BLaER1 treated with 17β-estradiol and CSF1 and Interleukin-3, amounts not matched to agents 10 nM and 100 nM (cell line): ENCODE results near the gene ETV7.
A peak's percentile ranks its signal among the peaks of the same experiment; 100 is the strongest.

ENCODE experiments used
- H3K27ac ChIP-seq, 11 experiments: shearing (Covaris generic); formaldehyde crosslinking; 2 replicates each; pipeline ENCODE4 v1.8.1; 2022
- H3K27me3 ChIP-seq, 11 experiments: shearing (Covaris generic); formaldehyde crosslinking; 2 replicates each; pipeline ENCODE4 v1.8.1; 2022
- H3K36me3 ChIP-seq, 11 experiments: shearing (Covaris generic); formaldehyde crosslinking; 2 replicates each; pipeline ENCODE4 v1.8.1; 2022
- H3K4me1 ChIP-seq, 10 experiments: shearing (Covaris generic); formaldehyde crosslinking; 2 replicates each; pipeline ENCODE4 v1.8.1; 2022
- H3K4me2 ChIP-seq, 11 experiments: shearing (Covaris generic); formaldehyde crosslinking; 2 replicates each; pipeline ENCODE4 v1.8.1; 2022
- H3K4me3 ChIP-seq, 10 experiments: shearing (Covaris generic); formaldehyde crosslinking; 2 replicates each; pipeline ENCODE4 v1.8.1; 2022
- H3K9ac ChIP-seq, 11 experiments: shearing (Covaris generic); formaldehyde crosslinking; 2 replicates each; pipeline ENCODE4 v1.8.1; 2022
- H3K9me3 ChIP-seq, 11 experiments: shearing (Covaris generic); formaldehyde crosslinking; replicated peaks in 1 of 11; 2 replicates each; pipeline ENCODE4 v1.8.1; 2022
- H4K20me1 ChIP-seq, 11 experiments: shearing (Covaris generic); formaldehyde crosslinking; 2 replicates each; pipeline ENCODE4 v1.8.1; 2022
- Cebpa-rat ChIP-seq, 11 experiments: shearing (Covaris generic); IDR thresholded peaks; 2 replicates each; pipeline ENCODE4 v1.8.1; 2022

The ETV7 gene

GRCh38 chr6:36378936-36379335 lies 8.5 kb downstream of the ETV7 start:
- Histone ChIP-seq H3K4me1 (peaks cover 0 to 17% (median 4%) of the 10 kb centered on the region in 10 experiments; a peak in 9 of 20 replicates), H3K36me3 (no peaks in the 10 kb centered on the region), H4K20me1 (no peaks in the 10 kb centered on the region), H3K27me3 (no peaks in the 10 kb centered on the region; a peak in 1 of 22 replicates), H3K9me3 (no peaks in the 10 kb centered on the region), H3K9ac (no peak overlapping the region), H3K4me3 (no peak overlapping the region), H3K4me2 (no peak overlapping the region), H3K27ac (no peak overlapping the region)
- no peak for TF ChIP-seq Cebpa-rat (IDR thresholded peaks at IDR 0.05)

- no peak for TF ChIP-seq Cebpa-rat (IDR thresholded peaks at IDR 0.05)
- Histone ChIP-seq H3K9ac (no peak overlapping the region), H3K4me2 (no peak overlapping the region), H4K20me1 (no peaks in the 10 kb centered on the region), H3K4me1 (peaks cover 0 to 11% (median 2%) of the 10 kb centered on the region in 10 experiments; a peak in 7 of 20 replicates), H3K9me3 (no peaks in the 10 kb centered on the region), H3K27ac (no peak overlapping the region), H3K36me3 (no peaks in the 10 kb centered on the region), H3K27me3 (no peaks in the 10 kb centered on the region), H3K4me3 (no peak overlapping the region)
These were observed 9.1 kb downstream of the ETV7 start for GRCh38 chr6:36378243-36378920.

- TF ChIP-seq Cebpa-rat (IDR thresholded peaks at IDR 0.05), result no peak
- Histone ChIP-seq H3K27ac (no peak overlapping the region), H3K36me3 (no peaks in the 10 kb centered on the region), H3K9ac (no peak overlapping the region), H3K4me3 (no peak overlapping the region), H3K4me2 (no peak overlapping the region), H3K4me1 (peaks cover 0 to 10% (median 0%) of the 10 kb centered on the region in 10 experiments; a peak in 4 of 20 replicates), H3K27me3 (no peaks in the 10 kb centered on the region), H3K9me3 (no peaks in the 10 kb centered on the region), H4K20me1 (no peaks in the 10 kb centered on the region)
These were observed 9.9 kb downstream of the ETV7 start for GRCh38 chr6:36377594-36377993.

- H3K4me2 ChIP-seq, result no peak overlapping the region
- no peaks in the 10 kb centered on the region for H3K36me3 ChIP-seq
- H3K9me3 ChIP-seq, result no peaks in the 10 kb centered on the region
- H3K27me3 ChIP-seq, result no peaks in the 10 kb centered on the region
- H3K27ac ChIP-seq, result no peak overlapping the region
- no peak overlapping the region for H3K4me3 ChIP-seq
- TF ChIP-seq Cebpa-rat (IDR thresholded peaks at IDR 0.05), result no peak
- H3K4me1 ChIP-seq, result peaks cover 0 to 10% (median 0%) of the 10 kb centered on the region in 10 experiments; a peak in 3 of 20 replicates
- no peaks in the 10 kb centered on the region for H4K20me1 ChIP-seq
- no peak overlapping the region for H3K9ac ChIP-seq
These were observed 10.7 kb downstream of the ETV7 start for GRCh38 chr6:36376742-36377141.

GRCh38 chr6:36376183-36376582 lies 11.3 kb downstream of the ETV7 start:
- Histone ChIP-seq H3K4me1 (peaks cover 0 to 10% (median 0%) of the 10 kb centered on the region in 10 experiments; a peak in 3 of 20 replicates), H3K36me3 (no peaks in the 10 kb centered on the region), H3K4me3 (no peak overlapping the region), H4K20me1 (no peaks in the 10 kb centered on the region), H3K9me3 (no peaks in the 10 kb centered on the region), H3K27ac (no peak overlapping the region), H3K4me2 (no peak overlapping the region), H3K27me3 (no peaks in the 10 kb centered on the region), H3K9ac (no peak overlapping the region)
- TF ChIP-seq Cebpa-rat (IDR thresholded peaks at IDR 0.05), result no peak

- Histone ChIP-seq H3K27ac (no peak overlapping the region), H3K4me3 (no peak overlapping the region), H3K9me3 (no peaks in the 10 kb centered on the region), H3K9ac (no peak overlapping the region), H3K27me3 (no peaks in the 10 kb centered on the region), H3K4me1 (peaks cover 0 to 10% (median 0%) of the 10 kb centered on the region in 10 experiments; a peak in 3 of 20 replicates), H3K4me2 (peak overlapping the region in 2 of 11 experiments; percentile 24 to 34; a peak in 1 of 22 replicates), H4K20me1 (no peaks in the 10 kb centered on the region), H3K36me3 (no peaks in the 10 kb centered on the region)
- TF ChIP-seq Cebpa-rat (IDR thresholded peaks at IDR 0.05), result no peak
These were observed 11.8 kb downstream of the ETV7 start for GRCh38 chr6:36375644-36376155.

GRCh38 chr6:36374972-36375371 lies 12.5 kb downstream of the ETV7 start:
- Histone ChIP-seq H3K4me1 (peaks cover 0 to 10% (median 3%) of the 10 kb centered on the region in 10 experiments; a peak in 12 of 20 replicates), H3K36me3 (no peaks in the 10 kb centered on the region), H3K9ac (no peak overlapping the region), H4K20me1 (no peaks in the 10 kb centered on the region), H3K9me3 (no peaks in the 10 kb centered on the region), H3K27me3 (no peaks in the 10 kb centered on the region), H3K27ac (no peak overlapping the region), H3K4me3 (no peak overlapping the region), H3K4me2 (no peak overlapping the region)
- no peak for TF ChIP-seq Cebpa-rat (IDR thresholded peaks at IDR 0.05)

- Histone ChIP-seq H3K27me3 (no peaks in the 10 kb centered on the region), H3K9ac (no peak overlapping the region)
- no peak for TF ChIP-seq Cebpa-rat (IDR thresholded peaks at IDR 0.05)
These were observed 13.3 kb downstream of the ETV7 start for GRCh38 chr6:36374194-36374593.

GRCh38 chr6:36373368-36374019 lies 14.0 kb downstream of the ETV7 start:
- H3K4me3 ChIP-seq, result no peak overlapping the region
- H3K4me1 ChIP-seq, result peaks cover 0 to 21% (median 12%) of the 10 kb centered on the region in 10 experiments; a peak in 14 of 20 replicates
- no peaks in the 10 kb centered on the region for H3K36me3 ChIP-seq
- H3K27ac ChIP-seq, result no peak overlapping the region
- H3K9ac ChIP-seq, result no peak overlapping the region
- H4K20me1 ChIP-seq, result no peaks in the 10 kb centered on the region
- TF ChIP-seq Cebpa-rat (IDR thresholded peaks at IDR 0.05), result no peak
- H3K27me3 ChIP-seq, result no peaks in the 10 kb centered on the region
- no peak overlapping the region for H3K4me2 ChIP-seq
- H3K9me3 ChIP-seq, result no peaks in the 10 kb centered on the region

More at GRCh38 chr6:36374194-36374593, 13.3 kb downstream of the ETV7 start:
- Histone ChIP-seq H3K4me3 (no peak overlapping the region), H3K36me3 (no peaks in the 10 kb centered on the region), H3K4me1 (peaks cover 0 to 15% (median 9%) of the 10 kb centered on the region in 10 experiments; a peak in 14 of 20 replicates), H4K20me1 (no peaks in the 10 kb centered on the region), H3K9me3 (no peaks in the 10 kb centered on the region), H3K4me2 (no peak overlapping the region), H3K27ac (no peak overlapping the region)
